Liver (tissue), 9 donors: Measurements from ENCODE around the gene SCLY. TPM values are rescaled to one million over a fixed set of nuclear protein-coding genes. Genes with fewer than 3 reads are reported as not detected.
A peak's percentile ranks its signal among the peaks of the same experiment; 100 is the strongest.
"Not testable (repeated sequence)": the region's sequence is repeated elsewhere in the genome, so short reads cannot be mapped to it uniquely, and the experiment has no call there.

Experiments
- DNase-seq: peaks from one replicate; pipeline ENCODE4 v3.0.0-alpha.2; 2017; ENCODE audit warnings: low spot score
- H3K27ac ChIP-seq, 2 donors: one replicate each; pipeline ENCODE4 v1.7.0; 2013; ENCODE audit warnings: inconsistent platforms in 2 of 2, low read length in 2 of 2, control low read depth in 1 of 2, low read depth in 1 of 2, mild to moderate bottlenecking in 1 of 2
- H3K27me3 ChIP-seq, 4 donors: one replicate each; pipeline versions ENCODE4 v1.6.1 to v1.7.0; 2013; ENCODE audit warnings: low read length in 3 of 4, inconsistent platforms in 1 of 4, mild to moderate bottlenecking in 1 of 4, moderate library complexity in 1 of 4; ENCODE audit not compliant: control insufficient read depth in 4 of 4, insufficient read depth in 4 of 4
- H3K36me3 ChIP-seq, 4 donors: one replicate each; pipeline versions ENCODE4 v1.6.1 to v1.7.0; 2013; ENCODE audit warnings: low read length in 3 of 4, mild to moderate bottlenecking in 3 of 4, low read depth in 1 of 4, moderate library complexity in 1 of 4; ENCODE audit not compliant: control insufficient read depth in 4 of 4, insufficient read depth in 3 of 4
- H3K4me1 ChIP-seq, 4 donors: one replicate each; pipeline versions ENCODE4 v1.6.1 to v1.7.0; 2013; ENCODE audit warnings: low read length in 3 of 4, mild to moderate bottlenecking in 3 of 4, moderate library complexity in 1 of 4; ENCODE audit not compliant: control insufficient read depth in 4 of 4, insufficient read depth in 4 of 4
- H3K4me3 ChIP-seq, 3 donors: one replicate each; pipeline versions ENCODE4 v1.6.1 to v1.7.0; 2013; ENCODE audit warnings: low read length in 3 of 3, control low read depth in 1 of 3, low read depth in 1 of 3, mild to moderate bottlenecking in 1 of 3
- H3K9ac ChIP-seq, 2 donors: one replicate each; pipeline ENCODE4 v1.7.0; 2013; ENCODE audit warnings: low read length in 2 of 2, mild to moderate bottlenecking in 2 of 2, moderate library complexity in 2 of 2, control low read depth in 1 of 2, low read depth in 1 of 2
- H3K9me3 ChIP-seq, 4 donors: one replicate each; pipeline versions ENCODE4 v1.6.1 to v1.7.0; 2013; ENCODE audit warnings: low read length in 3 of 4; ENCODE audit not compliant: control insufficient read depth in 4 of 4
- FOXA1 ChIP-seq: IDR thresholded peaks from 2 replicates; pipeline ENCODE4 v1.6.1; 2016; ENCODE audit warnings: antibody characterized with exemption
- FOXA2 ChIP-seq: IDR thresholded peaks from 2 replicates; pipeline ENCODE4 v1.6.1; 2016; ENCODE audit warnings: antibody characterized with exemption
- HNF4A ChIP-seq, 2 donors: conservative IDR thresholded peaks; 2 replicates each; pipeline ENCODE4 v1.6.1; 2016; ENCODE audit warnings: antibody characterized with exemption in 2 of 2, mild to moderate bottlenecking in 2 of 2
- HNF4G ChIP-seq: IDR thresholded peaks from 2 replicates; pipeline ENCODE4 v1.6.1; 2016; ENCODE audit warnings: antibody characterized with exemption
- NR2F2 ChIP-seq: IDR thresholded peaks from 2 replicates; pipeline ENCODE4 v1.6.1; 2016; ENCODE audit warnings: antibody characterized with exemption
- RAD21 ChIP-seq, 2 donors: IDR thresholded peaks; 2 replicates each; pipeline ENCODE4 v1.6.1; 2016; ENCODE audit warnings: antibody characterized with exemption in 2 of 2, mild to moderate bottlenecking in 2 of 2
- RXRA ChIP-seq, 2 donors: IDR thresholded peaks; 2 replicates each; pipeline ENCODE4 v1.6.1; 2017 to 2018; ENCODE audit warnings: antibody characterized with exemption in 2 of 2, mild to moderate bottlenecking in 1 of 2
- SP1 ChIP-seq: IDR thresholded peaks from 2 replicates; pipeline ENCODE4 v1.6.1; 2018; ENCODE audit warnings: antibody characterized with exemption, mild to moderate bottlenecking
- TAF1 ChIP-seq: conservative IDR thresholded peaks from 2 replicates; pipeline ENCODE4 v1.6.1; 2016; ENCODE audit warnings: antibody characterized with exemption, mild to moderate bottlenecking
- YY1 ChIP-seq: IDR thresholded peaks from 2 replicates; pipeline ENCODE4 v1.6.1; 2016; ENCODE audit warnings: antibody characterized with exemption, mild to moderate bottlenecking
- WGBS: extraction: QIAGEN DNeasy Blood & Tissue Kit; methylation state at CpG from one replicate; pipeline ENCODE4 v1.1.7; 2013; 5-methylcytosine and 5-hydroxymethylcytosine counted together
- polyA plus RNA-seq, 2 donors: library from polyadenylated mRNA; stranded (reverse) in 1 of 2; unstranded in 1 of 2; fragments of 200-250 nt in 1 of 2; fragments of >200 nt in 1 of 2; fragmentation: Nextera tagmentation in 1 of 2; extraction: Ambion mirVana in 1 of 2; gene quantifications; one replicate each; pipeline versions ENCODE4 v1.2.1 to v1.2.3, GENCODE V29; 2013 to 2015
- total RNA-seq, 2 donors: library from RNA; depleted of rRNA; stranded (reverse); fragments of >200 nt; gene quantifications; one replicate each; pipeline ENCODE4 v1.2.3, GENCODE V29; 2014
- TF ChIP-seq, protein P1 (sequence below): IDR thresholded peaks from 2 replicates; pipeline ENCODE4 v1.6.1; 2016; ENCODE audit warnings: antibody characterized with exemption
- TF ChIP-seq, protein P2 (sequence below): fragments of 150-350 bp; IDR thresholded peaks from 2 replicates; pipeline ENCODE4 v1.5.1; 2017; ENCODE audit warnings: improper control_type of control experiment, low read depth, low read length; ENCODE audit not compliant: missing input control
- TF ChIP-seq, protein P3 (sequence below): IDR thresholded peaks from 2 replicates; pipeline ENCODE4 v1.6.1; 2016; ENCODE audit warnings: antibody characterized with exemption, mild to moderate bottlenecking
- donor health status: healthy.
- donor health status: healthy.
- donor health status: healthy.
- donor health status: healthy.
- donor health status: healthy.

The SCLY gene
- total and polyA plus RNA-seq, 4 donors, result 21.6 to 39.2 (median 25.0) TPM

DNA sequence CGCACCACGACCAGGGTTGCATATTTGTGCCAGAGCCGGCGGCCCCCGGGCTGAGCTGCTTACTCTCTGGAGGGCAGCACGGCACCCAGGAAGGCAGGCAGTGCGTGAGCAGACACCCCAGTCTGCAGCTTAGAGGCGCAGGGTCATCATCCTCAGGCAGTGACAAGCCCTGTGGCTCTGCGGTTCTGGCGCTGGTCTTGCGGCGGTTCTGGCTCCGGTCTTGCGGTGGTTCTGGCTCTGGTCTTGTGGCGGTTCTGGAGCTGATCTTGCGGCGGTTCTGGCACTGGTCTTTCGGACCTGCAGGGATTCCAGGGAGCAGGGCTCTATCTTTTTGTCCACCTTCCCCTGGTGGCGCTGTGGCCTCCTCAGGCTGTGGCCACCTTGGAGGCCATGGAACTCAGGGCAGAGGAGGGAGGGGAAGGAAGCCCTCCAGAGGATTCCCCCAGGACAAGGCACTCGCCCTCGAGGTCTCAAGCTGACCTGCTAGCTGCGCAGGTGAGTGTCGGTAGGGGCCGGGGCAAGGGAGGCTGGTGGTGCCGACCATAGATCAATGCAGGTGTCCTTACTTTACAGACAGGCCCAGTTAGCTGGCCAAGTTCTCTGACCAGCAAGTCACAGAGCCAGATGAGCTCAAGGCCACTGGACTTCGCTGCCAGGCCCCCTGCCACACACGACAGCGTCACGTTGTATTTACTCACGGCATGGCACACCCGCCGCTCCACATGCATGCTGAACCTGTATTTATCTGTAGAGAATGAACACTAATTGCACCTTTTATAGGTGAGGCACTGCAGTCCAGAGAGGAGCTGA lies 54.3 kb downstream of the SCLY start:
- DNase-seq, result no peak
- peak overlapping the region in 1 of 2 donors; percentile 32 for H3K27ac ChIP-seq
- 77% methylated on average over 32 of the region's 32 CpGs for WGBS

DNA sequence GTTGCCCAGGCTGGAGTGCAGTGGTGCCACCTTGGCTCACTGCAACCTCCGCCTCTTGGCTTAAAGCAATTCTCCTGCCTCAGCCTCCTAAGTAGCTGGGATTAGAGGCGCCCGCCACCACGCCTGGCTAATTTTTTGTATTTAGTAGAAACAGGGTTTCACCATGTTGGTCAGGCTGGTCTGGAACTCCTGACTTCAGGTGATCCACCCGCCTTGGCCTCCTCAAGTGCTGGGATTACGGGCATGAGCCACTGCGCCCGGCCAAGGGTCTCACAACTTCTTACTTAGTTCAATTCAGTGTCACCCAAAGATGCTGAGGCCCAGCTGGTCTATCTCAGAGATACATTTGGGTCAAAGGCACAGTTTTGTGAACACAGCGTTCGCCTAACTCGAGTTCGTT lies 54.9 kb downstream of the SCLY start:
- not testable (repeated sequence) for H3K4me3 ChIP-seq, H3K27ac ChIP-seq, H3K9me3 ChIP-seq, H3K27me3 ChIP-seq, DNase-seq, H3K4me1 ChIP-seq, H3K36me3 ChIP-seq, H3K9ac ChIP-seq
- WGBS, result 93% methylated on average over 12 of the region's 12 CpGs

More for the DNA sequence above, 54.3 kb downstream of the SCLY start:
- Histone ChIP-seq H3K4me1 (peaks cover 0 to 3% (median 0%) of the 10 kb centered on the region in 4 donors), H3K9me3 (no peaks in the 10 kb centered on the region), H3K27me3 (no peaks in the 10 kb centered on the region), H3K4me3 (no peak overlapping the region), H3K9ac (no peak overlapping the region), H3K36me3 (no peaks in the 10 kb centered on the region)
- TF ChIP-seq YY1 (no peak), NR2F2 (no peak), HNF4A (conservative IDR thresholded peaks at IDR 0.05) (peak in 1 of 2 donors; percentile 72), RXRA (IDR thresholded peaks at IDR 0.05) (peak in 1 of 2 donors; percentile 73), FOXA2 (no peak), RAD21 (IDR thresholded peaks at IDR 0.05) (no peak), HNF4G (no peak), SP1 (no peak), TAF1 (no peak), FOXA1 (no peak)
- TF ChIP-seq, protein P1, sequence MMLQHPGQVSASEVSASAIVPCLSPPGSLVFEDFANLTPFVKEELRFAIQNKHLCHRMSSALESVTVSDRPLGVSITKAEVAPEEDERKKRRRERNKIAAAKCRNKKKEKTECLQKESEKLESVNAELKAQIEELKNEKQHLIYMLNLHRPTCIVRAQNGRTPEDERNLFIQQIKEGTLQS, result no peak
- TF ChIP-seq, protein P2, sequence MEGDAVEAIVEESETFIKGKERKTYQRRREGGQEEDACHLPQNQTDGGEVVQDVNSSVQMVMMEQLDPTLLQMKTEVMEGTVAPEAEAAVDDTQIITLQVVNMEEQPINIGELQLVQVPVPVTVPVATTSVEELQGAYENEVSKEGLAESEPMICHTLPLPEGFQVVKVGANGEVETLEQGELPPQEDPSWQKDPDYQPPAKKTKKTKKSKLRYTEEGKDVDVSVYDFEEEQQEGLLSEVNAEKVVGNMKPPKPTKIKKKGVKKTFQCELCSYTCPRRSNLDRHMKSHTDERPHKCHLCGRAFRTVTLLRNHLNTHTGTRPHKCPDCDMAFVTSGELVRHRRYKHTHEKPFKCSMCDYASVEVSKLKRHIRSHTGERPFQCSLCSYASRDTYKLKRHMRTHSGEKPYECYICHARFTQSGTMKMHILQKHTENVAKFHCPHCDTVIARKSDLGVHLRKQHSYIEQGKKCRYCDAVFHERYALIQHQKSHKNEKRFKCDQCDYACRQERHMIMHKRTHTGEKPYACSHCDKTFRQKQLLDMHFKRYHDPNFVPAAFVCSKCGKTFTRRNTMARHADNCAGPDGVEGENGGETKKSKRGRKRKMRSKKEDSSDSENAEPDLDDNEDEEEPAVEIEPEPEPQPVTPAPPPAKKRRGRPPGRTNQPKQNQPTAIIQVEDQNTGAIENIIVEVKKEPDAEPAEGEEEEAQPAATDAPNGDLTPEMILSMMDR, result no peak
- TF ChIP-seq, protein P3, sequence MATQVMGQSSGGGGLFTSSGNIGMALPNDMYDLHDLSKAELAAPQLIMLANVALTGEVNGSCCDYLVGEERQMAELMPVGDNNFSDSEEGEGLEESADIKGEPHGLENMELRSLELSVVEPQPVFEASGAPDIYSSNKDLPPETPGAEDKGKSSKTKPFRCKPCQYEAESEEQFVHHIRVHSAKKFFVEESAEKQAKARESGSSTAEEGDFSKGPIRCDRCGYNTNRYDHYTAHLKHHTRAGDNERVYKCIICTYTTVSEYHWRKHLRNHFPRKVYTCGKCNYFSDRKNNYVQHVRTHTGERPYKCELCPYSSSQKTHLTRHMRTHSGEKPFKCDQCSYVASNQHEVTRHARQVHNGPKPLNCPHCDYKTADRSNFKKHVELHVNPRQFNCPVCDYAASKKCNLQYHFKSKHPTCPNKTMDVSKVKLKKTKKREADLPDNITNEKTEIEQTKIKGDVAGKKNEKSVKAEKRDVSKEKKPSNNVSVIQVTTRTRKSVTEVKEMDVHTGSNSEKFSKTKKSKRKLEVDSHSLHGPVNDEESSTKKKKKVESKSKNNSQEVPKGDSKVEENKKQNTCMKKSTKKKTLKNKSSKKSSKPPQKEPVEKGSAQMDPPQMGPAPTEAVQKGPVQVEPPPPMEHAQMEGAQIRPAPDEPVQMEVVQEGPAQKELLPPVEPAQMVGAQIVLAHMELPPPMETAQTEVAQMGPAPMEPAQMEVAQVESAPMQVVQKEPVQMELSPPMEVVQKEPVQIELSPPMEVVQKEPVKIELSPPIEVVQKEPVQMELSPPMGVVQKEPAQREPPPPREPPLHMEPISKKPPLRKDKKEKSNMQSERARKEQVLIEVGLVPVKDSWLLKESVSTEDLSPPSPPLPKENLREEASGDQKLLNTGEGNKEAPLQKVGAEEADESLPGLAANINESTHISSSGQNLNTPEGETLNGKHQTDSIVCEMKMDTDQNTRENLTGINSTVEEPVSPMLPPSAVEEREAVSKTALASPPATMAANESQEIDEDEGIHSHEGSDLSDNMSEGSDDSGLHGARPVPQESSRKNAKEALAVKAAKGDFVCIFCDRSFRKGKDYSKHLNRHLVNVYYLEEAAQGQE, result no peak
